ENCODE data around the gene EDEM2. TPM values are rescaled to one million over a fixed set of nuclear protein-coding genes. Genes with fewer than 3 reads are reported as not detected.

Gene EDEM2
- total RNA-seq, 1 experiment from 2014 or later: 22.8 TPM

DNA sequence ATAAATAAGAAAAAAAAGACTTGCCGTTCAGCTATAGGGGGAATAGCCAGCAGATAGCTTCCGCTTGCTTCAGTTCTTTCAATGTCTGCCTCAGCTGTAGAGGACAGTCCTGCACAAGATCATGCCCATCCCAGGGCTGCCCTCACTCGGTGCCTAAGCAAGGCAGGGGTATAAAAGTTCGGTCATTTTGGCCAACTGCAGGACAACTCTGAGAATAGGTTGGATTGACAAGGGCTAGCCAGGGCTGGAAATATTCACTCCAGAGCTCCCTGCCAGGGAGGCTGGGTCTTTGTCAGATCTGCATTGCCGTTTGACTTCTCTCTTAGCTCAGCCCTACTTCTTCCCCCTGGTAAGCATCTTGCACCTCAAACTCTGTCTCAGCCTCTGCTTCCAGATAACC lies 33.1 kb upstream of the EDEM2 start (continued):
- TF ChIP-seq EZH2 (IDR thresholded peaks at IDR 0.05) (no peak), CEBPB (IDR thresholded peaks at IDR 0.05; ENCODE audit: low read depth) (no peak), EGR1 (IDR thresholded peaks at IDR 0.05; ENCODE audit: low read depth) (no peak)

DNA sequence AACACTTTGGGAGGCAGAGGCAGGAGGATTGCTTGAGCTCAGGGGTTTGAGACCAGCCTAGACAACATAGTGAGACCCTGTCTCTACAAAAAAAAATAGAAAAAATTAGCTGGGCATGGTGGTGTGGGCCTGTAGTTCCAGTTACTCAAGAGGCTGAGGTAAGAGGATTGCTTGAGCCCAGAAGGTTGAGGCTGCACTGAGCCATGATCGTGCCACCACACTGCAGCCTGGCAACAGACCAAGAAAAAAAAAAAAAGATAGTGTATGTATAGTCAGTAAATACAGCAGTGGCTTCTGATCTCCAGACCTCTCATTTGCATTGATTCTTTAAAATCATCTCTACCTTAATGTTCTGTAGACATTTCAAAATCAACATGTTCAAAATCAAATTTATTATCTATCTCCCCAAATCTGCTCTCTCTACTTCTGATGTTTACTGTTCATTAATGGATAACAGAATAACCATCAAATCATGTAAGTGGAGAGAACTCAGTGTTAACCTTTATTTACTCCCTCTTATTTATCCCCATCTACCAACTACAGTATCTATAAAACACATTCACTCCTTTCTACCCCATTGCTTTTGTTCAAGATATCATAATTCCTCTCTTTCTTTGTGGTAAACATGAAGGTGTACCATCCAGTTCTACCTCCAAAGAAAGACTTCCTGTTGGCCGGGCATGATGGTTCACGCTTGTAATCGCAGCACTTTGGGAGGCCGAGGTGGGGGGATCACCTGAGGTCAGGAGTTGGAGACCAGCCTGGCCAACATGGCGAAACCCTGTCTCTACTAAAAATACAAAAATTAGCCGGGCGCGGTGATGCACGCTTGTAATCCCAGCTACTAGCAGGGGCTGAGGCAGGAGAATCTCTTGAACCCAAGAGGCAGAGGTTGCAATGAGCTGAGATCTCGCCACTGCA lies 32.4 kb upstream of the EDEM2 start:
- Histone ChIP-seq H3K36me3 (ENCODE audit: control insufficient read depth in 1 of 2, insufficient read depth in 2 of 2, low read length in 2 of 2) (peaks cover 15 to 17% of the 10 kb centered on the region in 2 experiments; a peak in 3 of 4 replicates), H2AFZ (ENCODE audit: low read depth, low read length, poor library complexity, severe bottlenecking) (no peak overlapping the region), H3K79me2 (ENCODE audit: insufficient read depth, low read length) (no peaks in the 10 kb centered on the region; the same call in 1 of the 2 replicates), H4K20me1 (ENCODE audit: insufficient read depth) (no peaks in the 10 kb centered on the region), H3K4me2 (ENCODE audit: low read length) (no peak overlapping the region), H3K9me3 (ENCODE audit: control insufficient read depth in 1 of 2, insufficient read depth in 1 of 2, low read depth in 1 of 2, low read length in 2 of 2) (no peaks in the 10 kb centered on the region), H3K27ac (ENCODE audit: low read depth, low read length) (no peak overlapping the region), H3K4me3 (replicated peaks in 1 of 2; ENCODE audit: low read depth in 1 of 2, low read length in 2 of 2) (no peak overlapping the region), H3K9ac (ENCODE audit: low read length) (no peak overlapping the region), H3K27me3 (ENCODE audit: insufficient read depth, low read length) (no peaks in the 10 kb centered on the region), H3K4me1 (ENCODE audit: control insufficient read depth in 1 of 2, insufficient read depth in 2 of 2, low read length in 2 of 2) (peaks cover 1 to 2% of the 10 kb centered on the region in 2 experiments; a peak in 3 of 4 replicates), H3K9me2 (ENCODE audit: insufficient read depth) (no peaks in the 10 kb centered on the region)
- ChIA-PET RAD21 (ENCODE audit: low non-redundant PET in 1 of 2, low total read pairs in 2 of 2, uncharacterized antibody in 2 of 2, unreplicated experiment in 2 of 2) (no interaction called here), CTCF (no interaction called here), POLR2A (no interaction called here)
- TF ChIP-seq ZNF274 (IDR thresholded peaks at IDR 0.05; ENCODE audit: low read depth, low read length) (no peak), EZH2phosphoT487 (IDR thresholded peaks at IDR 0.05; ENCODE audit: borderline replicate concordance) (no peak), POLR2A (IDR thresholded peaks at IDR 0.05; ENCODE audit: borderline replicate concordance, extremely low read depth, insufficient read depth, insufficient read length) (no peak)
- TF ChIP-seq, protein P1, sequence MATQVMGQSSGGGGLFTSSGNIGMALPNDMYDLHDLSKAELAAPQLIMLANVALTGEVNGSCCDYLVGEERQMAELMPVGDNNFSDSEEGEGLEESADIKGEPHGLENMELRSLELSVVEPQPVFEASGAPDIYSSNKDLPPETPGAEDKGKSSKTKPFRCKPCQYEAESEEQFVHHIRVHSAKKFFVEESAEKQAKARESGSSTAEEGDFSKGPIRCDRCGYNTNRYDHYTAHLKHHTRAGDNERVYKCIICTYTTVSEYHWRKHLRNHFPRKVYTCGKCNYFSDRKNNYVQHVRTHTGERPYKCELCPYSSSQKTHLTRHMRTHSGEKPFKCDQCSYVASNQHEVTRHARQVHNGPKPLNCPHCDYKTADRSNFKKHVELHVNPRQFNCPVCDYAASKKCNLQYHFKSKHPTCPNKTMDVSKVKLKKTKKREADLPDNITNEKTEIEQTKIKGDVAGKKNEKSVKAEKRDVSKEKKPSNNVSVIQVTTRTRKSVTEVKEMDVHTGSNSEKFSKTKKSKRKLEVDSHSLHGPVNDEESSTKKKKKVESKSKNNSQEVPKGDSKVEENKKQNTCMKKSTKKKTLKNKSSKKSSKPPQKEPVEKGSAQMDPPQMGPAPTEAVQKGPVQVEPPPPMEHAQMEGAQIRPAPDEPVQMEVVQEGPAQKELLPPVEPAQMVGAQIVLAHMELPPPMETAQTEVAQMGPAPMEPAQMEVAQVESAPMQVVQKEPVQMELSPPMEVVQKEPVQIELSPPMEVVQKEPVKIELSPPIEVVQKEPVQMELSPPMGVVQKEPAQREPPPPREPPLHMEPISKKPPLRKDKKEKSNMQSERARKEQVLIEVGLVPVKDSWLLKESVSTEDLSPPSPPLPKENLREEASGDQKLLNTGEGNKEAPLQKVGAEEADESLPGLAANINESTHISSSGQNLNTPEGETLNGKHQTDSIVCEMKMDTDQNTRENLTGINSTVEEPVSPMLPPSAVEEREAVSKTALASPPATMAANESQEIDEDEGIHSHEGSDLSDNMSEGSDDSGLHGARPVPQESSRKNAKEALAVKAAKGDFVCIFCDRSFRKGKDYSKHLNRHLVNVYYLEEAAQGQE (IDR thresholded peaks at IDR 0.05; ENCODE audit: low read depth): no peak
- TF ChIP-seq, protein P2, sequence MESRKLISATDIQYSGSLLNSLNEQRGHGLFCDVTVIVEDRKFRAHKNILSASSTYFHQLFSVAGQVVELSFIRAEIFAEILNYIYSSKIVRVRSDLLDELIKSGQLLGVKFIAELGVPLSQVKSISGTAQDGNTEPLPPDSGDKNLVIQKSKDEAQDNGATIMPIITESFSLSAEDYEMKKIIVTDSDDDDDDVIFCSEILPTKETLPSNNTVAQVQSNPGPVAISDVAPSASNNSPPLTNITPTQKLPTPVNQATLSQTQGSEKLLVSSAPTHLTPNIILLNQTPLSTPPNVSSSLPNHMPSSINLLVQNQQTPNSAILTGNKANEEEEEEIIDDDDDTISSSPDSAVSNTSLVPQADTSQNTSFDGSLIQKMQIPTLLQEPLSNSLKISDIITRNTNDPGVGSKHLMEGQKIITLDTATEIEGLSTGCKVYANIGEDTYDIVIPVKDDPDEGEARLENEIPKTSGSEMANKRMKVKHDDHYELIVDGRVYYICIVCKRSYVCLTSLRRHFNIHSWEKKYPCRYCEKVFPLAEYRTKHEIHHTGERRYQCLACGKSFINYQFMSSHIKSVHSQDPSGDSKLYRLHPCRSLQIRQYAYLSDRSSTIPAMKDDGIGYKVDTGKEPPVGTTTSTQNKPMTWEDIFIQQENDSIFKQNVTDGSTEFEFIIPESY (IDR thresholded peaks at IDR 0.05; ENCODE audit: extremely low read depth, insufficient replicate concordance, low read length): no peak
- TF ChIP-seq, protein P3, sequence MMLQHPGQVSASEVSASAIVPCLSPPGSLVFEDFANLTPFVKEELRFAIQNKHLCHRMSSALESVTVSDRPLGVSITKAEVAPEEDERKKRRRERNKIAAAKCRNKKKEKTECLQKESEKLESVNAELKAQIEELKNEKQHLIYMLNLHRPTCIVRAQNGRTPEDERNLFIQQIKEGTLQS (IDR thresholded peaks at IDR 0.05): no peak
- intact Hi-C loops (cut with micrococcal nuclease): no loop called here
- ATAC-seq (no peak), DNase-seq (ENCODE audit: low read depth, low spot score) (no peak)
- BruUV-seq (replicated peaks): no TSS peak

Data from HCT116 (cell line).